HepG2 (cell line): Measurements from ENCODE around the gene BRMS1. TPM values are rescaled to one million over a fixed set of nuclear protein-coding genes. Genes with fewer than 3 reads are reported as not detected.

ENCODE experiments used
- ARID5B ChIP-seq: IDR thresholded peaks from 2 replicates; pipeline ENCODE4 v1.4.0; 2020; ENCODE audit warnings: mild to moderate bottlenecking, missing genetic modification reagents
- GLI4 ChIP-seq: sonication (generic); formaldehyde crosslinking; IDR thresholded peaks from 2 replicates; pipeline ENCODE4 v1.5.1; 2020; ENCODE audit warnings: missing genetic modification reagents, mild to moderate bottlenecking, moderate library complexity, borderline replicate concordance
- IKZF5 ChIP-seq: IDR thresholded peaks from 2 replicates; pipeline ENCODE4 v1.6.1; 2018; ENCODE audit warnings: missing genetic modification reagents, mild to moderate bottlenecking, missing compliant biosample characterization
- IRX3 ChIP-seq: sonication (generic); formaldehyde crosslinking; IDR thresholded peaks from 2 replicates; pipeline ENCODE4 v1.8.1; 2023; ENCODE audit warnings: mild to moderate bottlenecking, low read depth, missing genetic modification reagents, borderline replicate concordance
- NONO ChIP-seq, 2 experiments: fragments of 450-650 bp in 1 of 2; sonication (generic) in 1 of 2; formaldehyde crosslinking in 1 of 2; IDR thresholded peaks in 1 of 2; conservative IDR thresholded peaks in 1 of 2; 2 replicates each; pipeline versions ENCODE4 v1.6.1 to v1.8.0; 2017 to 2022; ENCODE audit warnings: mild to moderate bottlenecking in 1 of 2, missing genetic modification reagents in 1 of 2, moderate library complexity in 1 of 2
- SMAD1 ChIP-seq: sonication (generic); formaldehyde crosslinking; IDR thresholded peaks from 2 replicates; pipeline ENCODE4 v1.4.0; 2020; ENCODE audit warnings: missing genetic modification reagents, low read depth, mild to moderate bottlenecking, borderline replicate concordance
- THAP9 ChIP-seq: sonication (generic); formaldehyde crosslinking; IDR thresholded peaks from 2 replicates; pipeline ENCODE4; 2020; ENCODE audit warnings: missing genetic modification reagents, mild to moderate bottlenecking, borderline replicate concordance
- ZBTB26 ChIP-seq: IDR thresholded peaks from 2 replicates; pipeline ENCODE4 v1.6.1; 2016; ENCODE audit warnings: missing compliant biosample characterization, missing genetic modification reagents, borderline replicate concordance
- ZMYM2 ChIP-seq: sonication (generic); formaldehyde crosslinking; IDR thresholded peaks from 2 replicates; pipeline ENCODE4 v1.8.0; 2022; ENCODE audit warnings: mild to moderate bottlenecking, missing genetic modification reagents
- ZNF574 ChIP-seq: sonication (generic); formaldehyde crosslinking; IDR thresholded peaks from 2 replicates; pipeline ENCODE4 v1.4.0; 2020; ENCODE audit warnings: missing genetic modification reagents
- ZNF703 ChIP-seq: sonication (generic); formaldehyde crosslinking; IDR thresholded peaks from 2 replicates; pipeline ENCODE4 v1.5.1; 2020; ENCODE audit warnings: missing genetic modification reagents, mild to moderate bottlenecking, moderate library complexity, borderline replicate concordance
- ZSCAN9 ChIP-seq: IDR thresholded peaks from 2 replicates; pipeline ENCODE4 v1.6.1; 2016; ENCODE audit warnings: borderline replicate concordance
- polyA plus RNA-seq, 8 experiments: library from polyadenylated mRNA; depleted of rRNA in 3 of 8; stranded (reverse) in 7 of 8; unstranded in 1 of 8; fragments of >200 nt; fragmentation: Illumina TruSeq in 4 of 8; extraction: Trizol in 4 of 8; gene quantifications; 2 replicates each; pipeline versions ENCODE4 v1.2.1 to v1.2.3, GENCODE V29; 2011 to 2016; ENCODE audit warnings: low read depth in 4 of 8, missing spikeins in 1 of 8, mixed read lengths in 1 of 8; ENCODE audit not compliant: insufficient read depth in 1 of 8
- total RNA-seq, 5 experiments: library from RNA; depleted of rRNA; stranded (reverse); fragments of >200 nt; fragmentation: Illumina TruSeq; extraction: Trizol; gene quantifications; 2 replicates each; pipeline ENCODE4 v1.2.3, GENCODE V29; 2016; ENCODE audit warnings: low read depth in 1 of 5

BRMS1 gene
- total and polyA plus RNA-seq, 2 of the 13 experiments (the other 11 are each of a cell fraction or from before 2014, with no cell fraction given), result 15.8 to 55.7 TPM

- TF ChIP-seq THAP9 (CRISPR knock-in tag) (peak; percentile 20; the same call in 1 of the 2 replicates), ZNF703 (CRISPR knock-in tag) (peak; percentile 63; the same call in 1 of the 2 replicates), ZMYM2 (CRISPR knock-in tag) (0 out of 2 replicates have a peak, but pooled peaks have one; percentile 35), GLI4 (CRISPR knock-in tag) (peak; percentile 61; the same call in 1 of the 2 replicates), IRX3 (peak; percentile 83; the same call in 1 of the 2 replicates), ZNF574 (CRISPR knock-in tag) (peak; percentile 33; the same call in 1 of the 2 replicates), ZBTB26 (peak; percentile 53; the same call in 1 of the 2 replicates), ARID5B (CRISPR knock-in tag) (peak; percentile 58), NONO (IDR thresholded peaks at IDR 0.05) (no peak), NONO (CRISPR knock-in tag; conservative IDR thresholded peaks at IDR 0.05) (no peak; the same call in 1 of the 2 replicates), SMAD1 (CRISPR knock-in tag) (no peak), ZSCAN9 (CRISPR knock-in tag) (peak; percentile 88), IKZF5 (CRISPR knock-in tag) (peak; percentile 22; the same call in 1 of the 2 replicates)
Measured at GRCh38 chr11:66289548-66290329, 55.2 kb downstream of the BRMS1 start (continued).
